ENCODE data around the gene MCC.

The MCC gene

GRCh38 chr5:113112435-113112834 is 375.8 kb downstream of the MCC start:
- TF ChIP-seq TCF4 (CRISPR knock-in tag; IDR thresholded peaks at IDR 0.05; ENCODE audit: borderline replicate concordance) (no peak), ZC3H10 (CRISPR knock-in tag; IDR thresholded peaks at IDR 0.05) (no peak), CSRNP3 (CRISPR knock-in tag; IDR thresholded peaks at IDR 0.05) (no peak), CSDC2 (CRISPR knock-in tag; IDR thresholded peaks at IDR 0.05) (no peak), TOX (CRISPR knock-in tag; IDR thresholded peaks at IDR 0.05; ENCODE audit: borderline replicate concordance) (no peak), ZNF565 (CRISPR knock-in tag; conservative IDR thresholded peaks at IDR 0.05; ENCODE audit: low read depth) (no peak), ESRRG (CRISPR knock-in tag; IDR thresholded peaks at IDR 0.05) (no peak), POU6F1 (CRISPR knock-in tag; IDR thresholded peaks at IDR 0.05; ENCODE audit: borderline replicate concordance, low read depth) (no peak), ZFP30 (CRISPR knock-in tag; IDR thresholded peaks at IDR 0.05) (no peak), RARB (CRISPR knock-in tag; IDR thresholded peaks at IDR 0.05) (no peak), ZNF8 (CRISPR knock-in tag; IDR thresholded peaks at IDR 0.05) (no peak), ARNTL (CRISPR knock-in tag; IDR thresholded peaks at IDR 0.05; ENCODE audit: borderline replicate concordance, low read depth) (no peak), PPARA (CRISPR knock-in tag; IDR thresholded peaks at IDR 0.05; ENCODE audit: borderline replicate concordance) (no peak), SNAI2 (CRISPR knock-in tag; IDR thresholded peaks at IDR 0.05) (no peak)
- TF ChIP-seq, protein P1, sequence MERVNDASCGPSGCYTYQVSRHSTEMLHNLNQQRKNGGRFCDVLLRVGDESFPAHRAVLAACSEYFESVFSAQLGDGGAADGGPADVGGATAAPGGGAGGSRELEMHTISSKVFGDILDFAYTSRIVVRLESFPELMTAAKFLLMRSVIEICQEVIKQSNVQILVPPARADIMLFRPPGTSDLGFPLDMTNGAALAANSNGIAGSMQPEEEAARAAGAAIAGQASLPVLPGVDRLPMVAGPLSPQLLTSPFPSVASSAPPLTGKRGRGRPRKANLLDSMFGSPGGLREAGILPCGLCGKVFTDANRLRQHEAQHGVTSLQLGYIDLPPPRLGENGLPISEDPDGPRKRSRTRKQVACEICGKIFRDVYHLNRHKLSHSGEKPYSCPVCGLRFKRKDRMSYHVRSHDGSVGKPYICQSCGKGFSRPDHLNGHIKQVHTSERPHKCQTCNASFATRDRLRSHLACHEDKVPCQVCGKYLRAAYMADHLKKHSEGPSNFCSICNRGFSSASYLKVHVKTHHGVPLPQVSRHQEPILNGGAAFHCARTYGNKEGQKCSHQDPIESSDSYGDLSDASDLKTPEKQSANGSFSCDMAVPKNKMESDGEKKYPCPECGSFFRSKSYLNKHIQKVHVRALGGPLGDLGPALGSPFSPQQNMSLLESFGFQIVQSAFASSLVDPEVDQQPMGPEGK (CRISPR knock-in tag; IDR thresholded peaks at IDR 0.05; ENCODE audit: borderline replicate concordance) = no peak
- TF ChIP-seq, protein P2, sequence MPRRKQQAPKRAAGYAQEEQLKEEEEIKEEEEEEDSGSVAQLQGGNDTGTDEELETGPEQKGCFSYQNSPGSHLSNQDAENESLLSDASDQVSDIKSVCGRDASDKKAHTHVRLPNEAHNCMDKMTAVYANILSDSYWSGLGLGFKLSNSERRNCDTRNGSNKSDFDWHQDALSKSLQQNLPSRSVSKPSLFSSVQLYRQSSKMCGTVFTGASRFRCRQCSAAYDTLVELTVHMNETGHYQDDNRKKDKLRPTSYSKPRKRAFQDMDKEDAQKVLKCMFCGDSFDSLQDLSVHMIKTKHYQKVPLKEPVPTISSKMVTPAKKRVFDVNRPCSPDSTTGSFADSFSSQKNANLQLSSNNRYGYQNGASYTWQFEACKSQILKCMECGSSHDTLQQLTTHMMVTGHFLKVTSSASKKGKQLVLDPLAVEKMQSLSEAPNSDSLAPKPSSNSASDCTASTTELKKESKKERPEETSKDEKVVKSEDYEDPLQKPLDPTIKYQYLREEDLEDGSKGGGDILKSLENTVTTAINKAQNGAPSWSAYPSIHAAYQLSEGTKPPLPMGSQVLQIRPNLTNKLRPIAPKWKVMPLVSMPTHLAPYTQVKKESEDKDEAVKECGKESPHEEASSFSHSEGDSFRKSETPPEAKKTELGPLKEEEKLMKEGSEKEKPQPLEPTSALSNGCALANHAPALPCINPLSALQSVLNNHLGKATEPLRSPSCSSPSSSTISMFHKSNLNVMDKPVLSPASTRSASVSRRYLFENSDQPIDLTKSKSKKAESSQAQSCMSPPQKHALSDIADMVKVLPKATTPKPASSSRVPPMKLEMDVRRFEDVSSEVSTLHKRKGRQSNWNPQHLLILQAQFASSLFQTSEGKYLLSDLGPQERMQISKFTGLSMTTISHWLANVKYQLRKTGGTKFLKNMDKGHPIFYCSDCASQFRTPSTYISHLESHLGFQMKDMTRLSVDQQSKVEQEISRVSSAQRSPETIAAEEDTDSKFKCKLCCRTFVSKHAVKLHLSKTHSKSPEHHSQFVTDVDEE (CRISPR knock-in tag; IDR thresholded peaks at IDR 0.05) = no peak
- TF ChIP-seq, protein P3, sequence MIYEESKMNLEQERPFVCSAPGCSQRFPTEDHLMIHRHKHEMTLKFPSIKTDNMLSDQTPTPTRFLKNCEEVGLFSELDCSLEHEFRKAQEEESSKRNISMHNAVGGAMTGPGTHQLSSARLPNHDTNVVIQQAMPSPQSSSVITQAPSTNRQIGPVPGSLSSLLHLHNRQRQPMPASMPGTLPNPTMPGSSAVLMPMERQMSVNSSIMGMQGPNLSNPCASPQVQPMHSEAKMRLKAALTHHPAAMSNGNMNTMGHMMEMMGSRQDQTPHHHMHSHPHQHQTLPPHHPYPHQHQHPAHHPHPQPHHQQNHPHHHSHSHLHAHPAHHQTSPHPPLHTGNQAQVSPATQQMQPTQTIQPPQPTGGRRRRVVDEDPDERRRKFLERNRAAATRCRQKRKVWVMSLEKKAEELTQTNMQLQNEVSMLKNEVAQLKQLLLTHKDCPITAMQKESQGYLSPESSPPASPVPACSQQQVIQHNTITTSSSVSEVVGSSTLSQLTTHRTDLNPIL (CRISPR knock-in tag; IDR thresholded peaks at IDR 0.05; ENCODE audit: low read depth) = no peak
- no peak for ATAC-seq

DNA sequence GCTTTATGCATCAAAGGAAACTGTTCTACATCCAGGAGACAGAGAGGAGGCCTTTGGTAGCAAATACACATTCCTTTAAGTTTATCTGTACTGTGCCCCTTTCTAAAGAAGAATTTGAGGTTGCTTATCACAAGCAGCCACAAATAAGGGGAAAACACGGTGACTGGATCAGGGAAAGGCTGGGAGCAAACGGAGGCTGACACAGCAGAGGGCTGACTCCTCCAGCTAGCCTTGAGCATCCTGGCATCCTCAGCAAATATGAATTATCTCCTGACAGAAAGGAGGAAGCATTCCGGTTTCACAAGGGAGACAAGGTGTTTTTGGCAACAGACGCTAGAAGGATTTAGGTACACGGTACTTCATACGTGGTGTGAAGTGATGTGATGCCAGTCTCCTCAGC is 378.1 kb downstream of the MCC start:
- ATAC-seq = no peak
- TF ChIP-seq, protein P2 (CRISPR knock-in tag; IDR thresholded peaks at IDR 0.05) = no peak
- TF ChIP-seq ZC3H10 (CRISPR knock-in tag; IDR thresholded peaks at IDR 0.05) = no peak
- no peak for TF ChIP-seq TOX (CRISPR knock-in tag; IDR thresholded peaks at IDR 0.05; ENCODE audit: borderline replicate concordance)
- TF ChIP-seq ZNF8 (CRISPR knock-in tag; IDR thresholded peaks at IDR 0.05) = no peak
- TF ChIP-seq ZNF70 (CRISPR knock-in tag; IDR thresholded peaks at IDR 0.05) = no peak
- no peak for TF ChIP-seq GLIS3 (CRISPR knock-in tag; IDR thresholded peaks at IDR 0.05)
